HEK293 (cell line): Measurements from ENCODE around the gene EDEM1.

Source experiments
- CTCF ChIA-PET: fragments of 350-600 bp; formaldehyde crosslinking; extraction: SDS; loops from one replicate; lab custom pipeline; 2021; ENCODE audit warnings: antibody characterized with exemption; lab: Yijun Ruan, JAX
- POLR2A ChIA-PET: fragments of 300-600 bp; formaldehyde crosslinking; extraction: SDS; loops from one replicate; lab custom pipeline; 2020; ENCODE audit warnings: antibody characterized with exemption, inconsistent platforms; lab: Yijun Ruan, JAX
- H3K27ac ChIP-seq: fragments of 200-500 bp; sonication (Bioruptor generic); 2 replicates; pipeline ENCODE4 v1.5.1; 2014; ENCODE audit warnings: low read depth, low read length, control low read depth, inconsistent platforms; ENCODE audit errors: extremely low read depth
- H3K36me3 ChIP-seq, 2 experiments: fragments of 200-500 bp in 1 of 2; sonication (Bioruptor generic) in 1 of 2; 1 replicate in 1 of 2; 2 replicates in 1 of 2; pipeline ENCODE4 v1.5.1; 2014 to 2017; ENCODE audit warnings: inconsistent platforms in 2 of 2, low read length in 2 of 2; ENCODE audit not compliant: control insufficient read depth in 2 of 2, insufficient read depth in 1 of 2
- H3K4me1 ChIP-seq: fragments of 200-500 bp; sonication (Bioruptor generic); 2 replicates; pipeline ENCODE4 v1.5.1; 2014; ENCODE audit warnings: mild to moderate bottlenecking, low read length, inconsistent platforms; ENCODE audit not compliant: control insufficient read depth, insufficient read depth
- H3K4me3 ChIP-seq: 2 replicates; pipeline ENCODE4 v1.5.1; 2011; ENCODE audit warnings: low read depth, mild to moderate bottlenecking, control low read depth, low read length, moderate library complexity
- H3K9me3 ChIP-seq: fragments of 200-500 bp; sonication (Bioruptor generic); 2 replicates; pipeline ENCODE4 v1.5.1; 2014; ENCODE audit warnings: low read depth, low read length, inconsistent platforms; ENCODE audit not compliant: control insufficient read depth, insufficient read depth
- HOXC10 ChIP-seq: sonication (generic); formaldehyde crosslinking; IDR thresholded peaks from 2 replicates; pipeline ENCODE4 v1.8.1; 2023; ENCODE audit warnings: mild to moderate bottlenecking, missing genetic modification reagents
- HOXD13 ChIP-seq: sonication (generic); formaldehyde crosslinking; IDR thresholded peaks from 2 replicates; pipeline ENCODE4 v1.8.0; 2022; ENCODE audit warnings: missing genetic modification reagents, borderline replicate concordance
- KLF8 ChIP-seq: fragments of 450-650 bp; formaldehyde crosslinking; IDR thresholded peaks from 2 replicates; pipeline ENCODE4 v1.5.1; 2016; ENCODE audit warnings: missing biosample characterization, missing genetic modification characterization
- MEIS1 ChIP-seq: sonication (generic); formaldehyde crosslinking; IDR thresholded peaks from 2 replicates; pipeline ENCODE4 v1.8.1; 2022; ENCODE audit warnings: missing genetic modification reagents, mild to moderate bottlenecking, borderline replicate concordance
- OVOL3 ChIP-seq: fragments of 450-650 bp; formaldehyde crosslinking; IDR thresholded peaks from 2 replicates; pipeline ENCODE4 v1.5.1; 2016; ENCODE audit warnings: missing biosample characterization, missing genetic modification characterization
- SCRT1 ChIP-seq: fragments of 450-650 bp; formaldehyde crosslinking; IDR thresholded peaks from 2 replicates; pipeline ENCODE4 v1.5.1; 2016; ENCODE audit warnings: missing biosample characterization, missing genetic modification characterization, borderline replicate concordance
- SP7 ChIP-seq: fragments of 450-650 bp; formaldehyde crosslinking; IDR thresholded peaks from 2 replicates; pipeline ENCODE4 v1.5.1; 2016; ENCODE audit warnings: missing biosample characterization, missing genetic modification characterization
- ZNF138 ChIP-seq: fragments of 450-650 bp; formaldehyde crosslinking; IDR thresholded peaks from 2 replicates; pipeline ENCODE4 v1.5.1; 2016; ENCODE audit warnings: missing biosample characterization, missing genetic modification characterization, borderline replicate concordance
- ZNF266 ChIP-seq: fragments of 450-650 bp; formaldehyde crosslinking; IDR thresholded peaks from 2 replicates; pipeline ENCODE4 v1.5.1; 2016; ENCODE audit warnings: missing biosample characterization, missing genetic modification characterization, low read depth
- ZNF391 ChIP-seq: fragments of 450-650 bp; formaldehyde crosslinking; IDR thresholded peaks from 2 replicates; pipeline ENCODE4 v1.5.1; 2016; ENCODE audit warnings: low read depth, missing biosample characterization, missing genetic modification characterization, borderline replicate concordance
- ZNF473 ChIP-seq: fragments of 450-650 bp; formaldehyde crosslinking; IDR thresholded peaks from 2 replicates; pipeline ENCODE4 v1.5.1; 2017; ENCODE audit warnings: missing biosample characterization, missing genetic modification characterization
- ZNF549 ChIP-seq: fragments of 450-650 bp; IDR thresholded peaks from 2 replicates; pipeline ENCODE4 v1.5.1; 2018; ENCODE audit warnings: missing biosample characterization, missing genetic modification characterization, mild to moderate bottlenecking, inconsistent platforms, moderate library complexity
- ZNF768 ChIP-seq: fragments of 450-650 bp; formaldehyde crosslinking; IDR thresholded peaks from 2 replicates; pipeline ENCODE4 v1.5.1; 2018; ENCODE audit warnings: missing biosample characterization, mild to moderate bottlenecking, missing genetic modification characterization
- TF ChIP-seq, protein P1 (sequence below): fragments of 450-650 bp; formaldehyde crosslinking; IDR thresholded peaks from 2 replicates; pipeline ENCODE4 v1.5.1; 2016; ENCODE audit warnings: missing biosample characterization, missing genetic modification characterization
- TF ChIP-seq, protein P2 (sequence below): fragments of 450-650 bp; formaldehyde crosslinking; IDR thresholded peaks from 2 replicates; pipeline ENCODE4 v1.5.1; 2016; ENCODE audit warnings: missing biosample characterization, missing genetic modification characterization
- TF ChIP-seq, protein P3 (sequence below): fragments of 450-650 bp; formaldehyde crosslinking; IDR thresholded peaks from 2 replicates; pipeline ENCODE4 v1.5.1; 2016; ENCODE audit warnings: missing biosample characterization, missing genetic modification characterization
- TF ChIP-seq, protein P4 (sequence below): fragments of 450-650 bp; formaldehyde crosslinking; IDR thresholded peaks from 2 replicates; pipeline ENCODE4 v1.5.1; 2016; ENCODE audit warnings: missing biosample characterization, missing genetic modification characterization
- TF ChIP-seq, protein P5 (sequence below): fragments of 450-650 bp; formaldehyde crosslinking; IDR thresholded peaks from 2 replicates; pipeline ENCODE4 v1.5.1; 2017; ENCODE audit warnings: missing biosample characterization, missing genetic modification characterization
- TF ChIP-seq, protein P6 (sequence below): fragments of 450-650 bp; formaldehyde crosslinking; IDR thresholded peaks from 2 replicates; pipeline ENCODE4 v1.5.1; 2016; ENCODE audit warnings: missing biosample characterization, missing genetic modification characterization
- TF ChIP-seq, protein P7 (sequence below): fragments of 450-650 bp; formaldehyde crosslinking; IDR thresholded peaks from 2 replicates; pipeline ENCODE4 v1.5.1; 2017; ENCODE audit warnings: missing biosample characterization, missing genetic modification characterization
- TF ChIP-seq, protein P8 (sequence below): IDR thresholded peaks from 2 replicates; pipeline ENCODE4 v1.6.1; 2011; ENCODE audit warnings: mild to moderate bottlenecking, low read depth, low read length, borderline replicate concordance
- TF ChIP-seq, protein P9 (sequence below): fragments of 450-650 bp; formaldehyde crosslinking; IDR thresholded peaks from 2 replicates; pipeline ENCODE4 v1.5.1; 2016; ENCODE audit warnings: missing biosample characterization, missing genetic modification characterization

Gene EDEM1

DNA sequence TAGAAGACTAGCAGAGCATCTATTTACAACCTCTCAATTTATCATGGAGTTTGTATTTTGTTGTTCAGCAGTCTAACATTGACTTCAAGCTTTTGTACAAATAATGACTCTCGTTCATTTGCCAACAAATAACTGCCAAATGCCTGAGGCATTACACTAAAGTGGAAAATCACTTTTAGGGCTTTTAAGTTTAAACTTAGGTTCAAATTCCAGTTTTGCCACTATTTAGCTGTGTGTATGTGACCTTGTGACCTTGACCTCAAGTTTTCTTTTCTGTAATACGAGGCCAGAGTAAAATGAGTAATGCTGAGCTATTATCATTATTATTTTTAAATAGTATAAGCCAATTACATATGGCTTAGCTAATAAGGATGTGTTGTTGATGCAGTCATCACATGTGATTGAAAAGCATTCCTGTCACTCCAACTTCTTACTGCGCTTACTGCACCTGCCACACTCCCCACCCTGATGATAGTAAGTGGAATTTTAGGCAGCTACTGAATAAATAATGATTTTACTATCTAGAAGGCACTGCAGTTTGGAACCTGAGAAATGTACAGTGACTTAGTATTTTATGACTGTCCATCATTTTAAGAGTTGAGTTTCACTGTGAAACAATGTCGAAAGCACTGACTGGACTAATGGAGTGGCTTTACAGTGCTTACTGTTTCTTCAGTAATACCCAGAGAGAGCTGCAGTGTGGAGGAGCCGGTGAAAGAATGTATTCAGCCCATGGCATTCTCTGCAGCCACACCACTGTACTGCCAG lies 49.1 kb upstream of the EDEM1 start (continued):
- TF ChIP-seq, protein P1, sequence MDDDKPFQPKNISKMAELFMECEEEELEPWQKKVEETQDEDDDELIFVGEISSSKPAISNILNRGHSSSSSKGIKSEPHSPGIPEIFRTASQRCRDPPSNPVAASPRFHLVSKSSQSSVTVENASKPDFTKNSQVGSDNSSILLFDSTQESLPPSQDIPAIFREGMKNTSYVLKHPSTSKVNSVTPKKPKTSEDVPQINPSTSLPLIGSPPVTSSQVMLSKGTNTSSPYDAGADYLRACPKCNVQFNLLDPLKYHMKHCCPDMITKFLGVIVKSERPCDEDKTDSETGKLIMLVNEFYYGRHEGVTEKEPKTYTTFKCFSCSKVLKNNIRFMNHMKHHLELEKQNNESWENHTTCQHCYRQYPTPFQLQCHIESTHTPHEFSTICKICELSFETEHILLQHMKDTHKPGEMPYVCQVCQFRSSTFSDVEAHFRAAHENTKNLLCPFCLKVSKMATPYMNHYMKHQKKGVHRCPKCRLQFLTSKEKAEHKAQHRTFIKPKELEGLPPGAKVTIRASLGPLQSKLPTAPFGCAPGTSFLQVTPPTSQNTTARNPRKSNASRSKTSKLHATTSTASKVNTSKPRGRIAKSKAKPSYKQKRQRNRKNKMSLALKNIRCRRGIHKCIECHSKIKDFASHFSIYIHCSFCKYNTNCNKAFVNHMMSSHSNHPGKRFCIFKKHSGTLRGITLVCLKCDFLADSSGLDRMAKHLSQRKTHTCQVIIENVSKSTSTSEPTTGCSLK (tag by site-specific recombination) = no peak
- TF ChIP-seq SP7 (tag by site-specific recombination) (peak; percentile 77), SCRT1 (tag by site-specific recombination) (no peak)
- TF ChIP-seq, protein P2, sequence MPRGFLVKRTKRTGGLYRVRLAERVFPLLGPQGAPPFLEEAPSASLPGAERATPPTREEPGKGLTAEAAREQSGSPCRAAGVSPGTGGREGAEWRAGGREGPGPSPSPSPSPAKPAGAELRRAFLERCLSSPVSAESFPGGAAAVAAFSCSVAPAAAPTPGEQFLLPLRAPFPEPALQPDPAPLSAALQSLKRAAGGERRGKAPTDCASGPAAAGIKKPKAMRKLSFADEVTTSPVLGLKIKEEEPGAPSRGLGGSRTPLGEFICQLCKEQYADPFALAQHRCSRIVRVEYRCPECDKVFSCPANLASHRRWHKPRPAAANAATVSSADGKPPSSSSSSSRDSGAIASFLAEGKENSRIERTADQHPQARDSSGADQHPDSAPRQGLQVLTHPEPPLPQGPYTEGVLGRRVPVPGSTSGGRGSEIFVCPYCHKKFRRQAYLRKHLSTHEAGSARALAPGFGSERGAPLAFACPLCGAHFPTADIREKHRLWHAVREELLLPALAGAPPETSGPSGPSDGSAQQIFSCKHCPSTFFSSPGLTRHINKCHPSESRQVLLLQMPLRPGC (tag by site-specific recombination) = no peak
- TF ChIP-seq, protein P3, sequence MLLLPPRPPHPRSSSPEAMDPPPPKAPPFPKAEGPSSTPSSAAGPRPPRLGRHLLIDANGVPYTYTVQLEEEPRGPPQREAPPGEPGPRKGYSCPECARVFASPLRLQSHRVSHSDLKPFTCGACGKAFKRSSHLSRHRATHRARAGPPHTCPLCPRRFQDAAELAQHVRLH (tag by site-specific recombination) = no peak
- TF ChIP-seq, protein P4, sequence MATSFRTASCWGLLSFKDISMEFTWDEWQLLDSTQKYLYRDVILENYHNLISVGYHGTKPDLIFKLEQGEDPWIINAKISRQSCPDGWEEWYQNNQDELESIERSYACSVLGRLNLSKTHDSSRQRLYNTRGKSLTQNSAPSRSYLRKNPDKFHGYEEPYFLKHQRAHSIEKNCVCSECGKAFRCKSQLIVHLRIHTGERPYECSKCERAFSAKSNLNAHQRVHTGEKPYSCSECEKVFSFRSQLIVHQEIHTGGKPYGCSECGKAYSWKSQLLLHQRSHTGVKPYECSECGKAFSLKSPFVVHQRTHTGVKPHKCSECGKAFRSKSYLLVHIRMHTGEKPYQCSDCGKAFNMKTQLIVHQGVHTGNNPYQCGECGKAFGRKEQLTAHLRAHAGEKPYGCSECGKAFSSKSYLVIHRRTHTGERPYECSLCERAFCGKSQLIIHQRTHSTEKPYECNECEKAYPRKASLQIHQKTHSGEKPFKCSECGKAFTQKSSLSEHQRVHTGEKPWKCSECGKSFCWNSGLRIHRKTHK (tag by site-specific recombination) = no peak
- TF ChIP-seq, protein P5, sequence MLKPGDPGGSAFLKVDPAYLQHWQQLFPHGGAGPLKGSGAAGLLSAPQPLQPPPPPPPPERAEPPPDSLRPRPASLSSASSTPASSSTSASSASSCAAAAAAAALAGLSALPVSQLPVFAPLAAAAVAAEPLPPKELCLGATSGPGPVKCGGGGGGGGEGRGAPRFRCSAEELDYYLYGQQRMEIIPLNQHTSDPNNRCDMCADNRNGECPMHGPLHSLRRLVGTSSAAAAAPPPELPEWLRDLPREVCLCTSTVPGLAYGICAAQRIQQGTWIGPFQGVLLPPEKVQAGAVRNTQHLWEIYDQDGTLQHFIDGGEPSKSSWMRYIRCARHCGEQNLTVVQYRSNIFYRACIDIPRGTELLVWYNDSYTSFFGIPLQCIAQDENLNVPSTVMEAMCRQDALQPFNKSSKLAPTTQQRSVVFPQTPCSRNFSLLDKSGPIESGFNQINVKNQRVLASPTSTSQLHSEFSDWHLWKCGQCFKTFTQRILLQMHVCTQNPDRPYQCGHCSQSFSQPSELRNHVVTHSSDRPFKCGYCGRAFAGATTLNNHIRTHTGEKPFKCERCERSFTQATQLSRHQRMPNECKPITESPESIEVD (tag by site-specific recombination) = peak; percentile 89

DNA sequence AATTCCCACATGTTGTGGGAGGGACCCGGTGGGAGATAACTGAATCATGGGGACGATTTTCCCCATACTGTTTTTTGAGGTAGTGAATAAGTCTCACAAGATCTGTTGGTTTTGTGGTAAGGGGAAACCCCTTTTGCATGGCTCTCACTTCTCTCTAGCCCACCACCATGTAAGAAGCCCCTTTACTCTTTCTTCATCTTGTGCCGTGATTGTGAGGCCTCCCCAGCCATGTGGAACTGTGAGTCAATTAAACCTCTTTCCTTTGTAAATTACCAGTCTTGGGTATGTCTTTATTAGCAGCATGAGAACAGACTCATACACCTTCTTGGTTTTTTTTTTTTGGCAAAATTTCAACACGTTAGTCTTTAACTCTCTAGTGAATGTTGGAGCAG lies 47.3 kb upstream of the EDEM1 start:
- ChIA-PET CTCF (no interaction called here), POLR2A (no interaction called here)
- Histone ChIP-seq H3K27ac (no peak overlapping the region), H3K36me3 (peaks cover 0 to 6% of the 10 kb centered on the region in 2 experiments; a peak in 1 of 3 replicates), H3K9me3 (no peaks in the 10 kb centered on the region), H3K4me1 (peaks cover 13% of the 10 kb centered on the region), H3K4me3 (no peak overlapping the region)
- TF ChIP-seq, protein P6, sequence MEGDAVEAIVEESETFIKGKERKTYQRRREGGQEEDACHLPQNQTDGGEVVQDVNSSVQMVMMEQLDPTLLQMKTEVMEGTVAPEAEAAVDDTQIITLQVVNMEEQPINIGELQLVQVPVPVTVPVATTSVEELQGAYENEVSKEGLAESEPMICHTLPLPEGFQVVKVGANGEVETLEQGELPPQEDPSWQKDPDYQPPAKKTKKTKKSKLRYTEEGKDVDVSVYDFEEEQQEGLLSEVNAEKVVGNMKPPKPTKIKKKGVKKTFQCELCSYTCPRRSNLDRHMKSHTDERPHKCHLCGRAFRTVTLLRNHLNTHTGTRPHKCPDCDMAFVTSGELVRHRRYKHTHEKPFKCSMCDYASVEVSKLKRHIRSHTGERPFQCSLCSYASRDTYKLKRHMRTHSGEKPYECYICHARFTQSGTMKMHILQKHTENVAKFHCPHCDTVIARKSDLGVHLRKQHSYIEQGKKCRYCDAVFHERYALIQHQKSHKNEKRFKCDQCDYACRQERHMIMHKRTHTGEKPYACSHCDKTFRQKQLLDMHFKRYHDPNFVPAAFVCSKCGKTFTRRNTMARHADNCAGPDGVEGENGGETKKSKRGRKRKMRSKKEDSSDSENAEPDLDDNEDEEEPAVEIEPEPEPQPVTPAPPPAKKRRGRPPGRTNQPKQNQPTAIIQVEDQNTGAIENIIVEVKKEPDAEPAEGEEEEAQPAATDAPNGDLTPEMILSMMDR (tag by site-specific recombination) = no peak
- no peak for TF ChIP-seq ZNF138
- TF ChIP-seq HOXC10 (CRISPR knock-in tag) = no peak
- TF ChIP-seq, protein P7, sequence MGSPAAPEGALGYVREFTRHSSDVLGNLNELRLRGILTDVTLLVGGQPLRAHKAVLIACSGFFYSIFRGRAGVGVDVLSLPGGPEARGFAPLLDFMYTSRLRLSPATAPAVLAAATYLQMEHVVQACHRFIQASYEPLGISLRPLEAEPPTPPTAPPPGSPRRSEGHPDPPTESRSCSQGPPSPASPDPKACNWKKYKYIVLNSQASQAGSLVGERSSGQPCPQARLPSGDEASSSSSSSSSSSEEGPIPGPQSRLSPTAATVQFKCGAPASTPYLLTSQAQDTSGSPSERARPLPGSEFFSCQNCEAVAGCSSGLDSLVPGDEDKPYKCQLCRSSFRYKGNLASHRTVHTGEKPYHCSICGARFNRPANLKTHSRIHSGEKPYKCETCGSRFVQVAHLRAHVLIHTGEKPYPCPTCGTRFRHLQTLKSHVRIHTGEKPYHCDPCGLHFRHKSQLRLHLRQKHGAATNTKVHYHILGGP = no peak
- TF ChIP-seq, protein P8, sequence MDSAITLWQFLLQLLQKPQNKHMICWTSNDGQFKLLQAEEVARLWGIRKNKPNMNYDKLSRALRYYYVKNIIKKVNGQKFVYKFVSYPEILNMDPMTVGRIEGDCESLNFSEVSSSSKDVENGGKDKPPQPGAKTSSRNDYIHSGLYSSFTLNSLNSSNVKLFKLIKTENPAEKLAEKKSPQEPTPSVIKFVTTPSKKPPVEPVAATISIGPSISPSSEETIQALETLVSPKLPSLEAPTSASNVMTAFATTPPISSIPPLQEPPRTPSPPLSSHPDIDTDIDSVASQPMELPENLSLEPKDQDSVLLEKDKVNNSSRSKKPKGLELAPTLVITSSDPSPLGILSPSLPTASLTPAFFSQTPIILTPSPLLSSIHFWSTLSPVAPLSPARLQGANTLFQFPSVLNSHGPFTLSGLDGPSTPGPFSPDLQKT = no peak
- TF ChIP-seq KLF8 = no peak
- no peak for TF ChIP-seq ZNF549
- TF ChIP-seq HOXD13 (CRISPR knock-in tag) = no peak
- TF ChIP-seq, protein P9, sequence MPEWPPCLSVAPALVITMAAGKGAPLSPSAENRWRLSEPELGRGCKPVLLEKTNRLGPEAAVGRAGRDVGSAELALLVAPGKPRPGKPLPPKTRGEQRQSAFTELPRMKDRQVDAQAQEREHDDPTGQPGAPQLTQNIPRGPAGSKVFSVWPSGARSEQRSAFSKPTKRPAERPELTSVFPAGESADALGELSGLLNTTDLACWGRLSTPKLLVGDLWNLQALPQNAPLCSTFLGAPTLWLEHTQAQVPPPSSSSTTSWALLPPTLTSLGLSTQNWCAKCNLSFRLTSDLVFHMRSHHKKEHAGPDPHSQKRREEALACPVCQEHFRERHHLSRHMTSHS = no peak
- no peak for TF ChIP-seq MEIS1 (CRISPR knock-in tag)
- no peak for TF ChIP-seq ZNF768
- TF ChIP-seq ZNF266 (tag by site-specific recombination) = no peak
- no peak for TF ChIP-seq ZNF391 (tag by site-specific recombination)
- TF ChIP-seq OVOL3 (tag by site-specific recombination) = no peak
- TF ChIP-seq ZNF473 (tag by site-specific recombination) = no peak
